ENCODE results near the gene NELL1.

NELL1 gene

GRCh38 chr11:21612326-21612725 lies 942.9 kb downstream of the NELL1 start:
- DNase-seq: no peak

- no peak for DNase-seq
Measured at GRCh38 chr11:21614961-21615360, 945.6 kb downstream of the NELL1 start.

- DNase-seq: no peak
Measured at GRCh38 chr11:21615955-21616371, 946.6 kb downstream of the NELL1 start.

- DNase-seq: no peak
Measured at GRCh38 chr11:21622566-21622965, 953.2 kb downstream of the NELL1 start.

- DNase-seq: no peak
Measured at GRCh38 chr11:21622995-21623394, 953.6 kb downstream of the NELL1 start.
